A204.1 (cell line): ENCODE data around the gene ARHGAP6.
"Not testable (repeated sequence)": the region's sequence is repeated elsewhere in the genome, so short reads cannot be mapped to it uniquely, and the experiment has no call there.

Experiments used
- FAIRE-seq: peaks from 2 replicates; lab custom pipeline; 2012; peaks lifted over from hg19 to GRCh38; lab: Jason Lieb, UNC

ARHGAP6 gene

DNA sequence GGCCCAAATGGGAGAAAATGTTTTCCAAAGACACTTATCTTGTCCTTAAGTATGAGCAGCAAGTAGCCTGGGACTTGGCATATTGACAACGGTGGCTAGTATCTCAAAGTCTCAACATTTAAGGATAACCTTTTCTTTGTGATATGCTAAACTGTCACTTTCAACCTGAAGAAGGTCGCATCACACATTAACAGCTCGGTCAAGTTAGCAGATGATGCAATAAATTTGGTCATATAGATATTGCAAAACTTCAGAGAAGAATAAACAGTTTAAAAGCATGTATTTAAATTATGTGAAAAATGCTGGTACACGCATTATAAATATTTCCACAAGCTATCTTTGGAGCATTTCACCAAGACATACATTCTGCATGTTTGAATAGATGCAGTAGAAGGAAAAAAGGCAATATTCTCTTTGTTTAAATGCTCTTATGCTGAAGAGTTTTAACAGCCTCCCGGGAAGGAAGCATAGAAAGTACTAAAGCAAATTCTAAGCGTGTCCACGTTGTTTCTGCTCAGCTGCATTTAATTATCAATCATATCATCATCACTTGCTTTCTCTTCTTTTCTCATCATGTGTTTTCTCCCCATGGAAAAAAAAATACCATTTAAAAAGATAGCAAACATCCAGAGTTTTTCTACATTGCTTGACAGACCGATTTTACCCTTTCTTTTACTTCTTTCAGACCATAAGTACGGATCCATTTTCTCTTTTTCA lies 24.2 kb downstream of the ARHGAP6 start:
- FAIRE-seq, result no peak

DNA sequence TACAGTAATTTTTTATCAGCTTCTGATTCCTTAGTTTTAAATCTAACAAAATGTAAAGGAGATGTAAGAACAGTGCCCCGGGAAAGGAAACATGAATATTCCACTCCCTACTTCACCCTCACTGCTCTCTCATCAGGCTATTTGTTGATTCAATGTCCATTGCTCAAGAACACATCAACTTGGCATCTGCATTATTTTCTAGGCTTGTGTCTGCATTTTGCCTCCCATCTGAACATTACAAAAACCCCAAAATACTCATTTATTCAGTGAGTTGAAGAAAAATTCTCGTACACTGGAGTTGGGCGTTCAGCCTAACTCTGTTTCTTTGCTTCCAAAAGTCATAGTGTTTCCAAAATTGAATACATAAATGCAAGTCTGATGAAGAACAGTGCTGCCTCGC lies 25.6 kb downstream of the ARHGAP6 start:
- FAIRE-seq, result no peak

DNA sequence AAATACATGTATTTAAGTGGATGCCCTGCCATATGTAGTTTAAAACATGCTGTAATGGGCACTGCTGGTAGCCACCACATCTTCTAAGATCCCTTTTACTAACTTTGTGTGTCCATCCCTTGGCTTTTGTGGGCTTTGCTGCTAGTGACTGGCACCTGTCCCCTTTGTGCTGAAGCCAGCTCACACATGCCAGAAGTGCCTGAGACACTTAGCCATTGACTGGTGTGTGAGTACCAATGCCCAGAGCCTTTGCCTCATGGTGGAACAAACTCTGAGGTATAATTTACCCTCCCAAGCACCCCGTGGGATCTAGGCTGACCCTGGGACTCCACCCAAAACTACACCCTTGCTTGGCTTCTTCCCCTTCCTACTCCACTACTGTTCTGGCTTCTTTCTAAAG lies 33.0 kb downstream of the ARHGAP6 start:
- FAIRE-seq, result no peak

DNA sequence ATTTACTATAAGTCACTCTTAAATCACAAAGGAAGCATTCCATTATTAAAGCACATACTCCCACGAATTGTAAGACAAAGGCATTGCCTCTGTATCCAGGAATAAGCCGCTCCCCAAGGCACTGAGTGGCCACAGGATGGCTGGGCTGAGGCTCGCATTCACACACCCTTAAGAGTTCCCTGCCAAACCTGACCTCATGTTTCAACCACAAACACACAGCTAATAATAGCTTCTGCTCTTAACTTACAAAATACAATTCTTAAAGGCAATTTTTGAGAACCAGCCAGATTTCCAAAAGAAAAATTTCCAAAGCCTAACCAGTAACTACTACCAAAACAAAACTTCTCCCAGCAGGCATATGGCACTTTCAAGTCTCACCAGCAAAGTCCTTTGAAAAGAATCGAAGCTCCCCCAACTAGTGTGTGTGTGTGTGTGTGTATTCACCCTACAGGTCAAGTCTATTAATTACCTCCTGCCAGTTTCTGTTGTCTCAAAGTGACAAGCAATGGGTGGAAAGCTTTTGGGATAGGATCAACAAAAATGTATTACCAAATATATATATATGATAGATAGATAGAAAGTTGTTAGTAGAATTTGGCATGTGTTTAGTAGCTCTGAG lies 36.0 kb downstream of the ARHGAP6 start:
- FAIRE-seq, result no peak

DNA sequence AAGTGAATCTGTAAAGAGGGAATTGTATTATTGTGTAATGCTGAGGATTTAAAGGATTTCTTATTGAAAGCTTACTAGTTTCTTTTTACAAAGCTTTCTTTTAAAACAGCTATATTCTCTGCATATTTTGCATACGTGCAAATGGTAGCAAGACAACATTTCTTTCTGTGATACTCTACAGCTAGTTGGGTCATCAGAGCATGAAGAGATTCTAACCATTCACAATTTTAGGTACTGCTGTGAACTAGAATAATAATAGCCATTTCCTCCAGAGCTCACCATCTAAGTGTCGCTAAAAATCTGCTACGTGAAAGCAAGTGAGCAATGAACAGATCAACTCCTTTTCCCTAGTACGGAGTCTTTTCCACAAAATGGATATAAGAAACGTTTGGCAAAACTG lies 37.3 kb downstream of the ARHGAP6 start:
- FAIRE-seq, result no peak

DNA sequence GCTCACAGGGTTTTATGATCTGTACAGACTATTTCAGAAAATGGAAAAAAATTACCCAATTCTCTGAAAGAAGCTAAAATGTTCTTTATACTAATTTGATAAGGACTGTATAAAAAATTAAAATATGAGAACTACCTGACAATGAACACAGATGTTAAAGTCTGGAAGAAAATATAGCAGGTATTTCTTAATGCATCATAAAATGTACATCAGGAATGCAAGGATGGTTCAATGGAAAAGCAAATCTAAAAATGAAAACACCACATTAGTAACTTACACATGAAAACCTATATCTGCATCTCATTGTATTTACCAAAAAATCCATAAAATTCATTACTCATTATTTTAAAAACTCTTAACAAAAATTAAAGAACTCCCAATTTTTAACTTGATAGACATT lies 39.4 kb downstream of the ARHGAP6 start:
- FAIRE-seq, result peak; percentile 11

DNA sequence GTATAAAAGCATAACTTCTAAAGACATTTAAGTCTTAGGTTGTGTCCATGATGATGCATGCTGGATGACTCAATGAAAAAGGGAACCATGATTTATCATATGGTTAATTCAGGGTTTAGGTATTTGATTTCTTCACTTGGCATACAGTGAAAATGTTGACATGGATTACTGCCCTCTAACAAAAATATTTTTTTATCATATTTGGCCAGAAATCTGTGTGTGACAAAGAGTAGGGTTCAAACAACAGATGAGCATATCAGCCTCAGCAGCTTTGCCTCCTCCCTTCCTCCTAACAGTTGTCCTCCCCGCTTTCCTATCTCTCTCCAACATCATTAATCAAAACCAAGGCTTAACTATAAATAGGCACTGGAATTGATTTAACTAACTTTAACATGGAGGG lies 46.3 kb downstream of the ARHGAP6 start:
- FAIRE-seq, result no peak

DNA sequence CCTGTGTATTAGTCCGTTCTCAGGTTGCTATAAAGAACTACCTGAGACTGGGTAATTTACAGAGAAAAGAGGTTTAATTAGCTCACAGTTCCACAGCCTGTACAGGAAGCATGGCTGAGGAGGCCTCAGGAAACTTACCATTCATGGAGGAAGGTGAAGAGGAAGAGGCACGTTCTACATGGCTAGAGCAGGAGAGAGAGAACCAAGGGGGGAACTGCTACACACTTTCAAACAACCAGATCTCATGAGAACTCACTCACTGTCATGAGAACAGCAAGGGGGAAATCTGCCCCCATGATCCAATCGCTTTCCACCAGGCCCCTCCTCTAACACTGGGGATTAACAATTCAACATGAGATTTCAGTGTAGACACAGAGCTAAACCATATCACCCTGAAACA lies 51.5 kb downstream of the ARHGAP6 start:
- FAIRE-seq, result not testable (repeated sequence)

DNA sequence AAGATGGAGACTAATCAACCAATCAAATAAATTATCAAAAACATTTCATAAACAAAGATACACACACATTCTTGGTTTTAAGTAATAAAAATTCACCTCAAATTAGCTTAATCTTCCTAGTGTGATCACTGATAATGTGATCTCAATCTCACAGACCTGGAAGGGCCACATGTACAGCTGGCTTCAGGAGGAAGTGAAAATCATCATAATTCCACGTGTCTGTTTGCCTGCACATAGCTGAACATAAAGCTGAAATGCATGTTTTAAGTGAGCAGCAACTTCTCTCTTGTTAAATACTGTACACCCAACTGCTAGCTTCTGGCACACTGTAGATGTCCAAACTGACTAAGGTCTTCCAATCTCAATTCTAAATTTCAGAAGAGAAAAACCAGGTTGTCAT lies 53.8 kb downstream of the ARHGAP6 start:
- FAIRE-seq, result no peak

DNA sequence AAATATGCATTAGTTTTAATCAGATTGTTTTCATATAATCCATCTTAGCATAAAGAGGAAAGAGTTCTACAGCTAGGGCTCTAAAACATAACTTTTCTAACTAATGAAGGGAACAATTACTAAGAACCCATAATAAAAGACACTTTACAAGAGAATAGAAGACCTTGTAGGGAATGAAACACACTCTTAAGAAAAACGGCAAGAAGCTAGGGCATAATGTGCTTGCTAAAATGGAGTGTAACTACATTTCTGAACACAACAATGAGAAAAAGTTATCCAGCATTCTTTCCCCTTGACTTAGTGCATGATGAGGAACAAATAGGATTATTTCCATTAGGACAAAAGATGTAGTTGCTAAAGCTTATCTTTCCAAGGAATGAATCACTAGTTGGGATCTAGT lies 54.6 kb downstream of the ARHGAP6 start:
- FAIRE-seq, result no peak

DNA sequence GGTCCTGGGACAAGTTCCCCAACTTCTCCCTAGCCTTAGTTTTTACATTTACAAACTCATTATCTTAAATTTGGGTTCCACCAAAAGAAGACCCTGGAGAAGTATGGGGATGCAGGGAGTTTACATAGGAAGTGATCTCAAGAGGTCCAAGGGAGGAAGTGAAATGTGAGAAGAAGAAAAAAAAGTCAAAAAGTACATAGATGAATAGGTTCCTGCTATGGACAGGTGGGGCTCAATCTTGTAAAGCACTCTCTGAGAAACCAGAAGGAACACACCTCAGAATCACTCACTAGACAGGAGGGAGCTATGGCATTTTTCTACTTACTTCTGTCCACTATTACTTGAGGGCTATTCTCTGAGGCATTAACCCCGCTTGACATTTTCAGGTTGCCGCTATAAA lies 56.6 kb downstream of the ARHGAP6 start:
- FAIRE-seq, result no peak

DNA sequence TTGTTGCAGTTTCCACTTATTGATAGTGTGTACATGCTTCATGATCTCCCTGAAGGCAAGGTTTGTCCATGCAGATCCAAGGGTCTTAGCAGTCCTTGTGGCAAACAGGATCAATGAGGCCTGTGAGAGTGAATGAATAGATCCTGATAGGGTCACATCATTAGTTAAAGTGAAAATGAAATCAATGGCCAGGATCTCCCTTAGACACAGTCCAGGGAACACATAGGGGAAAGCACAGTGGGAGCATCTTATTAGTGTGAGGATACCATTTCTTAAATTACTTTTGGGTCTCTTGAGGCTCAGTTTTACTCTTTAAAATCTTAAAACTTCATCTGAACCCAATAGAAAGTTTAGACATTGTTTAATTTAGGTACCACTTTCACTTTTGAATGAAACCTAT lies 59.3 kb downstream of the ARHGAP6 start:
- no peak for FAIRE-seq

DNA sequence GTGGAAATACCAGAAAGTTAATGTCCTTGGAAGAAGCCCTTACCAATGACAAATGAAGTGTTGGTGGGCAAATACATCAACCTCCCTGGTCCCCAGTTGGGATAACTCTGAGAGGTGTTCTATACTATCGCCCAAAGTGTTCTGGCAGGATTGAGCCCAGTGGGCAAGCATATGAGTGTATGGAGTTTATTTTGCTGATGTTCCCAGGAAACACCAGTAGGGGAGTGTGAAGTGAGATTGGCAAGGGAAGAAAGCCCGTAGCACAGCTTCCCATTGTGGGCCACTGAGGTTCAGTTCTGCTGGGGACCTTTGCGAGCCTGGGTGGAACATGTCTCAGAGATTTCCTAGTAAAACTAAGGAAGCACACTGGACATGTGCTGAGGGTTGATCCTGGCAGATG lies 65.1 kb downstream of the ARHGAP6 start:
- no peak for FAIRE-seq

DNA sequence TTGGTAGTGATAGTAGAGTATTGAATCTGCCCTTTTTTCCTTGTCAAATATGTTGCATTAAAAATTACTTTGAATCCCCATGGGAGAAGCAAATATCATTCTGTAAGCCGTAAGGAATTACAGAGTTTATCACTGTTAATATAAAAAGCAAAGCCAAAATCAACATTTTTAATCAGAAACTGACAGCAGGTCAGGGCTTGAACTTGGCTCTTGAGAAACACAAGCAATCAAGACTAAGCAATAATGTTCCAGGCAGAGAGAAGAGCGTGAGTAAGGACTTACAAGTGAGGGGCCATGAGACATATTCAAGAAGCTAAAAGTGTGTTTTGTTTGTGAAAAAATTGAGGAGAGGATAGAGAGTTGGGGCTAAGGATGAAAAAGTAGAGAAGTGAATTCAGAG lies 68.2 kb downstream of the ARHGAP6 start:
- FAIRE-seq, result no peak

DNA sequence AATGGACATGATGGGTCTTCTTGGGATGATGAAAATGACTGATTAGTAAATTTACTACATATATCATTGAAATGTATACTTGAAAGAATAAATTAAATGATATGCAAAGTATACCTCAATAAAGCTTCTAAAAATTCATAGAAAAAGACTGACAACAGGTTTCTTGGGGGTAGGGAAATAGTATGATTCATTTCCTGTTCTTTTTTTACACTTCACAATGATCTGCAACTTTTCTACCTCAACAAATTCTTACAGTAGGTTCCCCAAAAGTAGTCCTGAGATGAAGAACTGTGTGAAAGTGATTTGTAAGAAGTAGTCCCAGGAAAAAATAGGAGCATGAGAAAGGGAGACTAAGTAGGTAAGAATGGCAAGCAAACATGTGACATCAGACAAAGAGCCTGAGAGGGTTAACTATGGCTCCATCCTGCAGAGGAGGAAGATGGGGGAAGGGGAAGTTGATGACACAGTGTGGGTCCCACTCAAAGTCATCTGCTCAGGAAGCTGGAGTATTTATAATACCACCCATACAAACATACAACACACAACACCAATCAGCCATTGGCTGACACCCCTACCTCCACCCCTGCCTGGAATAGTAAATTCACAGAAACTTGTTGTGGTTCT lies 73.9 kb downstream of the ARHGAP6 start:
- no peak for FAIRE-seq

DNA sequence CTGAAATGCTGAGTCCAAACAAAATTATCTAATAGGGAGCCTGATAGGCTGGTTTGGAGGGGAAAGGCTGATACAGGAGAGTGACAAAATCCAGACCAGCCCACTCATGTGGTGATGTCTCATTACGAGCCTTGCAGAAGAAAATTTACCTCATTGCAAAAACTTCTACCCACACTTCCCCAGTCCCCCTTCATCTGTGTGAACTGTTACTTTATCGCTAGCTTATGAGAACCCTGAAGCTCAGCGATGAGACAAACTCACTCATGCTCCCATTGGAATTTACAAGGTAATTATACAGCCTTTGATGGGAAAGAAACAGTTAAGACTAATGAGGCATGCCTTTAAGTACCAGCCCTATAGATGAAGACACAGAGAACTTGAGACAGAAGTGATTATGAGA lies 76.1 kb downstream of the ARHGAP6 start:
- no peak for FAIRE-seq

DNA sequence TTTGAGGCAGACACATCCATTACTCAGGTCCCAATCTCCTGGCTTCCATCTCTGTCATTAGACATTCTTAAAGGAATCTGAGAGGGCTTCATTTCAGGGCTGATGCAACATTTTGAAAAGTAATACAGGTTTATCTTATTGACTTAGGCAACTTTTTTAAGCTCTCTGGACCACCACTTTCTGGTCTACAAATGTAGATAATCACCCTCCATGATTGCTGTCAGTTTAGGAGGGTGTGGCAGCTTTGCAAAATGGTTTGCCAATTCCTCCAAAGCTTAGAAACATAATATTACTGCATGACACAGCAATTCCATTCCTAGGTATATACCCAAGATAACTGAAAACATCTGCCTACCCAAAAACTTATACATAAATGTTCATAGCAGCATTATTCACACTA lies 77.6 kb downstream of the ARHGAP6 start:
- no peak for FAIRE-seq

DNA sequence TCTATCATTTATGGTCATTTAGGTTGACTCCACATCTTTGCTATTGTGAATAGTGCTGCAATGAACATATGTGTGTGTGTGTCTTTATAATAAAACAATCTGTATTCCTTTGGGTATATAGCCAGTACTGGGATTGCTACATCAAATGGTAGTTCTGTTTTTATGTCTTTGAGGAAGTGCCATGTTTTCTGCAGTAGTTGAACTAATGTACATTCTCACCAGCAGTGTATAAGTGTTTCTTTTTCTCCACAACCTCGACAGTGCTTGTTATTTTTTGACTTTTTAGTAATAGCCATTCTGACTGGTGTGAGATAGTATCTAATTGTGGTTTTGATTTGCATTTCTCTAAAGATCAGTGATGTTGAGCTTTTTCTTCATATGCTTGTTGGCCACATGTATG lies 80.5 kb downstream of the ARHGAP6 start:
- FAIRE-seq, result no peak

DNA sequence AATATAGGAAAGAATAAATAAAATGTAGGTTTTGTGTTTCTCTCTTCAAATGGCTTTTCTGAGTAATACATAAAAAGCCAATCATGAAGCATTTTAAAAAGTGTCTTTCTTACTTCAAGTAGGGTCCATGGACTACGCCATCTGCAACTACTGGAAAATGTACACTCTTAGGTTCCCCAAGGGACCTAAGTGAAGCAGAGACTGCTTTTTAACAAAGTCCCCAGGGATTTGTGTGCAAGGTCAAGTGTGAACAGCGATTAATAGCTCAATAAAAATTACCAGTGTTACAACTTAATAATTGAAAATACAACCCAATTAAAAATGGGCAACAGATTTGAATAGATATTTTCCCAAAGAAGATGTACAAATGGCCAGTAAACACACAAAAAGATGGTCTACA lies 84.9 kb downstream of the ARHGAP6 start:
- no peak for FAIRE-seq

DNA sequence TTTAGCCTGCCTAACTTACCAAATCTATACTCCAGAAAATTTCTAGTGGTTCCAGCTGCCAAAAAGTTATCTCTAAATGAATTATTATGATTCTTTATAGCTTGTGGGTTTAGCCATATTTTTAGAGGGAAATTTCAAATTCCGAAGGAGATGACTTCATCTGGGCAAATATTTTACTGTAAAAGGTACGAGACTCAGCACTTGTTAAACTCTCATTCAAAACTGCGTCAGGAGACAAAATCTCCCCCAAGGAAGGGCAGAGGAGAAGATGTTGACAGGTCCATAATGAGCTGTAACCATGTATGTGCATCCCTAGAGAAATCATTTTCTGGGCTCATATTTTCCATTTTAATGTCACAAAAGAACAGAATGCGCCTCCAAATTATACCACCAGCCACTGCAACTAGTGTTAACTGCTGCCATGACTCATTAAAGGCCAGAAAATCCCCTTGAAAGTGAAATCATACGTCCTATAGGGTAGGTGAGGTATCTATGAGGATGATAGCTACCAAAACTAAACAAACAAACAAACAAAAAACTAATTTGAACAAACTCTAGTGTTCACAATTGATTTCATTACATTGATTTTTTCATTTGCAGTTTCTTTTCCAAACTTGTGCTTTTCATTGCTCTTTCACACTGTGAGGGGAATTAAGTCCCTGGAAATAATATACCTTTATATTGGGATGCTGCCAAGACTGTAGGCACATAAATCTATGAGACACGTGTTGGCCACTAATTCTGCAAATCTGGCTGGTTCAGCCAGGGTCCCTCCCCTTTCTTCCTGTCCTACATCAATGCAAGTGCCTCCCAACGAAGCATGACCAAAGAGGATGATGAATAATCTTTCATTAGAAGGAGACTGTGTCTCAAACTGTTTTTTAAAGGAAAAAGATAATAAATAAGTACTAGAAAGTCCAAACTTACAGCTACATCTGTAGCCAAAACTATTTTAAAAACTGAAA lies 85.8 kb downstream of the ARHGAP6 start:
- no peak for FAIRE-seq

DNA sequence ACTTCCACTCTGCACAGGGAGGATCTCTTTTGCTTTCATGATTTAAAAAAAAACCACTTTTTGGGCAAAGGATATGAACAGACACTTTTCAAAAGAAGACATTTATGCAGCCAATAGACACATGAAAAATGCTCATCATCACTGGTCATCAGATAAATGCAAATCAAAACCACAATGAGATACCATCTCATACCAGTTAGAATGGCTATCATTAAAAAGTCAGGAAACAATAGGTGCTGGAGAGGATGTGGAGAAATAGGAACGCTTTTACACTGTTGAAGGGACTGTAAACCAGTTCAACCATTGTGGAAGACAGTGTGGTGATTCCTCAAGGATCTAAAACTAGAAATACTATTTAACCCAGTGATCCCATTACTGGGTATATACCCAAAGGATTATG lies 87.4 kb downstream of the ARHGAP6 start:
- FAIRE-seq, result not testable (repeated sequence)

DNA sequence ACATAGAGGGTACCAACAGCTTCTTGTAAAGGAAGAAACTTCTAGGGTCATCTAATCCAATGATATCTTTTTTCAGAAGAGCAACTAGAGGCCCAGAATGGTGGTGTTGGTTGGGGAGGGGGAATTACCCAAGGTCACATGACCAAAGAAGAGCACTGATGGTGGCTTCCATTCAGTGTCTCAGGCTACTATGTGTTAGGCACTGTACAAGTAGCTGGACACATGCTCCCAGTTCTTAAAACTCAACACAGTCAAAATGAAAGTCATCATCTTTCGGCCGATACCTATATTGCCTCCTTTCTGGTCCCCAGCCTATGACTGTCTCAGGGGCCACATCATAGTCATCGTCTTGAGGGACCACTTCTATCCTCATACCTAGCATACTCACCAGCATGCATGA lies 88.1 kb downstream of the ARHGAP6 start:
- no peak for FAIRE-seq

DNA sequence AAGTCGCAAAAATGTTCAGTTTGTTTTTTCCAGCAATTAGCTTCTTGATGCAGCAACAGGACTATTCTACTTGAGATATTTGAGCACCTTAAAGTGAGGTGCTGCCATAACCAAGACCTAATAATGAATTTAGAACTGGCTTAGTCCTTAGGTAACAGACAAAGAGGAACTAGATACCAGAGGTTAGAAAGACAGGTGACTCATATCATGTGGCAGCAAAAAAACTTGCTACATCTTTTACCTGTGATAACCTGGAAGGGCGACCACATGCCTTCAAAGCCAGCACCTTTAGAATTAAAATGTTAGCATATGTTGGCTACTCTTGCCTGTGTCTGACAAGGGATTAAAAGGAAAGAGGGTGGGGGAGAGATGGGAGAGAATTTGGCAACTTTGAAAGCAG lies 90.4 kb downstream of the ARHGAP6 start:
- FAIRE-seq, result no peak
